ENCODE measurements around the gene ZMYND11.

Gene ZMYND11

GRCh38 chr10:287814-288213 lies 152.6 kb downstream of the ZMYND11 start:
- Histone ChIP-seq H3K4me1 (ENCODE audit: control insufficient read depth in 1 of 2, insufficient read depth in 1 of 2, low read depth in 1 of 2, low read length in 1 of 2) (peaks cover 2 to 5% of the 10 kb centered on the region in 2 experiments), H3K27me3 (no peaks in the 10 kb centered on the region), H3K4me3 (ENCODE audit: low read depth in 1 of 2, low read length in 1 of 2) (no peak overlapping the region), H3K27ac (no peak overlapping the region), H3K36me3 (no peaks in the 10 kb centered on the region), H3K9me3 (no peaks in the 10 kb centered on the region)
- TF ChIP-seq, protein P1, sequence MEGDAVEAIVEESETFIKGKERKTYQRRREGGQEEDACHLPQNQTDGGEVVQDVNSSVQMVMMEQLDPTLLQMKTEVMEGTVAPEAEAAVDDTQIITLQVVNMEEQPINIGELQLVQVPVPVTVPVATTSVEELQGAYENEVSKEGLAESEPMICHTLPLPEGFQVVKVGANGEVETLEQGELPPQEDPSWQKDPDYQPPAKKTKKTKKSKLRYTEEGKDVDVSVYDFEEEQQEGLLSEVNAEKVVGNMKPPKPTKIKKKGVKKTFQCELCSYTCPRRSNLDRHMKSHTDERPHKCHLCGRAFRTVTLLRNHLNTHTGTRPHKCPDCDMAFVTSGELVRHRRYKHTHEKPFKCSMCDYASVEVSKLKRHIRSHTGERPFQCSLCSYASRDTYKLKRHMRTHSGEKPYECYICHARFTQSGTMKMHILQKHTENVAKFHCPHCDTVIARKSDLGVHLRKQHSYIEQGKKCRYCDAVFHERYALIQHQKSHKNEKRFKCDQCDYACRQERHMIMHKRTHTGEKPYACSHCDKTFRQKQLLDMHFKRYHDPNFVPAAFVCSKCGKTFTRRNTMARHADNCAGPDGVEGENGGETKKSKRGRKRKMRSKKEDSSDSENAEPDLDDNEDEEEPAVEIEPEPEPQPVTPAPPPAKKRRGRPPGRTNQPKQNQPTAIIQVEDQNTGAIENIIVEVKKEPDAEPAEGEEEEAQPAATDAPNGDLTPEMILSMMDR (IDR thresholded peaks at IDR 0.05): no peak

DNA sequence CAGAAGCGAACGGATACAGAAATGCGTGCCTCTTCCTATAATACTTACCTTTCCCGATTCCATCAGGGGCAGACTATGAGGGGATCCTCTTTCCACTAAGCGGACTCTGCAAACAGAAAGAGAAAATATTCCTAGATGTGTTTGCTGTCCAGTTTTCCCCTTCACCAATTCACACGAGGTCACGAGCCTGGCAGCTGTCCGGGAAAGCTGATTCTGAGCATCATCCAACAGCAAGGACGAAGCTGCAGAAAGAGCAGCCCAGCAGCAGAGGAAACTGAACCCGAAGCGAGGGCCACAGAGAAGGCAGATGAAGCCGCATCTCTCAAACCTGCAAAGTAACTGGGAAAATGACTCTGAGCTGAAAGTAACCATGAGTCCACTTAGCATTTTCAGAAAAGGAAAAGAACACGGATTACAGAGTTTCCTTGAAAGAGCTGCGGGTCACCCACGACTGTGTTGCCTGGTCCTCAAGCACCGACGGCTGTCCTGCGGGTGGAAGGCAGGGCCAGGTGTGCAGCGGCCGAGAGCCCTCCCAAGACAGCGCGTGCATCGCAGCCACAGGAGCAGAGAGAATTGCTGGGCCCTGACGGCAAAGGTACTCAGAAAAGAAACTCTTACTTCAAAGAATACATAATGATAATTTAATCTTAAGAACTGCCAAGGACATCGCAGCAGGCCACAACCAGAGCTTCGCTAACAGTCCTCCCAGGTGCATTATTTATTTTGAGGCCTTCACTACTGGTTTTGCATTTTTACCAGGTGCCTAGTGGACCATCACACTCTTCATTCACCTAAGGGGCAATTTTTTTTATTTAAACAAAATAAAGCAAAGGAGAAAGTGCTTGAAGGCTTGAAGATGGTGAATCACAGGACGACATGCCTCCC lies 153.3 kb downstream of the ZMYND11 start:
- Histone ChIP-seq H3K9me3 (no peaks in the 10 kb centered on the region), H3K27me3 (no peaks in the 10 kb centered on the region), H3K4me3 (ENCODE audit: low read depth in 1 of 2, low read length in 1 of 2) (no peak overlapping the region), H3K36me3 (no peaks in the 10 kb centered on the region), H3K27ac (no peak overlapping the region), H3K4me1 (ENCODE audit: control insufficient read depth in 1 of 2, insufficient read depth in 1 of 2, low read depth in 1 of 2, low read length in 1 of 2) (peaks cover 0 to 5% of the 10 kb centered on the region in 2 experiments)
- TF ChIP-seq, protein P1 (IDR thresholded peaks at IDR 0.05): no peak

- H3K4me1 ChIP-seq (ENCODE audit: control insufficient read depth in 1 of 2, insufficient read depth in 1 of 2, low read depth in 1 of 2, low read length in 1 of 2): peaks cover 0 to 5% of the 10 kb centered on the region in 2 experiments
- H3K9me3 ChIP-seq: no peaks in the 10 kb centered on the region
- H3K27me3 ChIP-seq: peaks cover 3% of the 10 kb centered on the region
- H3K4me3 ChIP-seq (ENCODE audit: low read depth in 1 of 2, low read length in 1 of 2): no peak overlapping the region
- no peak overlapping the region for H3K27ac ChIP-seq
- H3K36me3 ChIP-seq: no peaks in the 10 kb centered on the region
- TF ChIP-seq, protein P1 (IDR thresholded peaks at IDR 0.05): no peak
Observed at GRCh38 chr10:289581-289980, 154.3 kb downstream of the ZMYND11 start.

DNA sequence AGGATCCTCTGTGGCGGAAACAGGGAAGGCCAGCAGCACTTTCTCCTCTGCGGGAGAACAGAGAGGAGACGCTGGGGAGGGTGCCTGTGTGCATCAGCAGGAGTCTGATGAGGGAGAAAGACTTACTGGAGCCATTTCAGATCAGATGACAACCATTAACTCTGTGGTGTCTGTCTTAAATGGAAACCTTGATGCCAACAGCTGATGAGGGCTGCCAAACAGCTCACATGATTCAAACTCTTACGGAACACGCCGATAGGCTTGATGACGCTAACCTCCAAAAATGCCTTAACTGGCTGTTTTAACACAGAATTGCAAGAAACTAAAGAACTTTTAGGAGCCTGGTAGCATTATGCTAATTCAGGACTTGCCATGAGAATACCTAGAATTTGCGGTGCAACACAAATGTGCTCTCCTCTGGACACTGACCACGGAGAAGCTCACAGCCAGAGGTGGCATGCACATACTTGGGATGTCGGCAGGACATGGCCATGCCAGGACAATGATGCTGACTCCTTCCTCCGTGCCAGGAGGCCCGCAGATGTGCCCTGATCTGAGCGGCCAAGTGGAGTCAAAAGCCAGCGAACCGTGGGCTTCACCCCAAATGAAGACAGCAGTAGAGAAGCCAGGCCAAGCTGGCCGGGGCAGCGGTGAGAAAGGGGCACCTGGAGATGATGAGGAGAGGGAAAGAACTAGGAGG lies 154.9 kb downstream of the ZMYND11 start:
- TF ChIP-seq, protein P1 (IDR thresholded peaks at IDR 0.05): no peak
- Histone ChIP-seq H3K27me3 (peaks cover 3% of the 10 kb centered on the region), H3K36me3 (no peaks in the 10 kb centered on the region), H3K27ac (no peak overlapping the region), H3K4me3 (ENCODE audit: low read depth in 1 of 2, low read length in 1 of 2) (no peak overlapping the region), H3K4me1 (ENCODE audit: control insufficient read depth in 1 of 2, insufficient read depth in 1 of 2, low read depth in 1 of 2, low read length in 1 of 2) (peaks cover 0 to 5% of the 10 kb centered on the region in 2 experiments), H3K9me3 (no peaks in the 10 kb centered on the region)

DNA sequence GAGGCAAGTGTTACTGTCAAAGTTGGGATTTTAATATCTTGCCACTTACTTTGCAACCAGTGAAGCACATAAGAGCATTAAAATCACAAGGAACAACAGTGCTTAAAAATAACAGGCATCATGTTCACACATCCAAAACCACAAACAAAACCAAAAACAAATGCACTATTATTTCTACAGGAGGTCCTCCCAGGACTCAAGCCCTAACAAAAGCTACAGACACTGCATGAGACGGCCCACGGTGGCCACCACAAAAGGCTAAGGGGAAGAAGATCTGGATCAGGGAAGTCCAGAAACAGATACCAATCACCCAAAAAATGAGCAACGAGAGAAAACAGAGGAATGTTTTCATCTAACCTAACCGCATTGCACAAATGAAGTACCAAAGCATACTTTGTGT lies 158.4 kb downstream of the ZMYND11 start:
- Histone ChIP-seq H3K27me3 (peaks cover 7% of the 10 kb centered on the region), H3K4me3 (ENCODE audit: low read depth in 1 of 2, low read length in 1 of 2) (no peak overlapping the region), H3K27ac (no peak overlapping the region), H3K36me3 (no peaks in the 10 kb centered on the region), H3K9me3 (no peaks in the 10 kb centered on the region), H3K4me1 (ENCODE audit: control insufficient read depth in 1 of 2, insufficient read depth in 1 of 2, low read depth in 1 of 2, low read length in 1 of 2) (no peaks in the 10 kb centered on the region)
- TF ChIP-seq, protein P1 (IDR thresholded peaks at IDR 0.05): no peak
